NCI-H2081 (cell line): ENCODE data around the gene PDPK1.
"Not testable (repeated sequence)": the region's sequence is repeated elsewhere in the genome, so short reads cannot be mapped to it uniquely, and the experiment has no call there.

Source experiments
- DNase-seq, 2 experiments: peaks; one replicate each; lab custom pipeline; 2025; lab: John Stamatoyannopoulos, UW

The PDPK1 gene

DNA sequence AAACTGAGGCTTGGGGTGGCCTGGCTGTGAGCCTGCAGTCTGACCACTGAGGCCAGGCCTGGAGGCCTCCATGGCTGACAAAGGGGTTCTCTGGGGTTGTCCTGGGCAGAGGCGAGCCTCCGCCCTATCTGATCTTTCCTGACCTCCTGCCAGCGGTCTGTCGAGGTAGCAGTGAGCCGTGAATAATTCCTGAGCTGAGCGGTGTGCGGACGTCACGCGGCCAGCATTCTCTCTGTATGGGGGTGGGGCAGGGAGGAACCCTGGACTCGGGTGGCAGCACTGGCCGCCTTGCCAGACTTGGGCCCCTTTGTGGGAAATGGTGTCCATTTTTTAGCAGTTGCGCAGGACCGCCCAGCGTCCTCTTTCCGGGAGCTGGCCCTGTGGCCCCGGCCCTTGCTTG lies 74.1 kb downstream of the PDPK1 start:
- not testable (repeated sequence) for DNase-seq

DNA sequence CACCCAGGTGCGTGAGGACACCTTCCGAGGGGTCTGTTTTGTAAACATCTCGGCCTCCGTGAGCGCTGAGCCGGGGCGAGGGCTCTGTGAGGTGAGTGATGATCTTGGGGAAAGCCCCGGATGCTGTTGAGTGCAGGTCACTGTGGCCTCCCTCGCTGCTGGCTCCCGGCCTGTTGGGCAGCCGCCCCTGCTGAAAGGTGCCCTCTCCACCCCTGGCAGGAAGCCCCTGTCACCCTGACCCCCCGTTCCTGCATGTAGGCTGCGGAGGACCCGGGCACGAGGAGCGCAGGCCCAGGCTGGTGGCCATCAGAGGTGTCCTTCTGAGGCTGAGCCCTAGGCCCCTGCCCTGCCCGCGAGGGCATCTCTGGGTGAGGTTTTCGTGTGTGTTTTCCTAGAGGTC lies 75.4 kb downstream of the PDPK1 start:
- not testable (repeated sequence) for DNase-seq

GRCh38 chr16:2614761-2615191 lies 77.0 kb downstream of the PDPK1 start:
- DNase-seq = no peak

GRCh38 chr16:2618964-2619363 lies 81.1 kb downstream of the PDPK1 start:
- not testable (repeated sequence) for DNase-seq

DNA sequence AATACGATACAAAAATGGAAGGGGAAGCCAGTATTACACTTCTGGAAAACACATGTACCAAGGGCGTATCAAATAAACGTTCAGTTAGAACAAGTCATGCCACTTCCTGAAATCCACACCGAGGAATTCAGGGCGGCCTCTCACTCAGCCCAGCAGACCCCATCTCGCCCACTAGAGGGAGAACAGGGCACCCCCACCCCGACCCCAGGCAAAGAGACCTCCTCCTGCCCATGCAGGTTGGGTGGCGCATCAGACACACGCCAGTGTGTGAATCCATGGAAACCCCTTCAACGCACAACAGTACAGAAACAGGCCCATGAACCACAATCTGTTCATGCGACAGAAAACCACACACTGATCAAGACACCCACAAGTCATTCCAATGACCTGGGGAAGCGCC lies 81.8 kb downstream of the PDPK1 start:
- not testable (repeated sequence) for DNase-seq

DNA sequence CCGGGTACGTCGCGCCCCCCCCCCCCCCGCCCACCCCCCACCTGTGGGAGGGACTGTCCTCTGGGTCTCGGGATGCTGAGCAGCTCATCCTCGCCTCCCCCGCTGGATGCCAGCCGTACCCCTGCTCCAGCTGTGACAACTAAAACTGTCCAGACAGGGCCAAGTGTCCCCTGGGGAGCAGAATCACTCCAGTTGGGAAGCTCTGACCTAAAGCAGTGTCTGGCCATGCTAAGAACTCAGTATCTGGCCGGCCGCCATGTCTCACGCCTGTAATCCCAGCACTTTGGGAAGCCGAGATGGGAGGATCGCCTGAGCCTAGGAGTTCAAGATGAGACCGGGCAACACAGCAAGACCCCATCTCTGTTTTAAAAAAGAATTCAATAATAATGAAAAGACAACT lies 83.0 kb downstream of the PDPK1 start:
- DNase-seq = not testable (repeated sequence)

DNA sequence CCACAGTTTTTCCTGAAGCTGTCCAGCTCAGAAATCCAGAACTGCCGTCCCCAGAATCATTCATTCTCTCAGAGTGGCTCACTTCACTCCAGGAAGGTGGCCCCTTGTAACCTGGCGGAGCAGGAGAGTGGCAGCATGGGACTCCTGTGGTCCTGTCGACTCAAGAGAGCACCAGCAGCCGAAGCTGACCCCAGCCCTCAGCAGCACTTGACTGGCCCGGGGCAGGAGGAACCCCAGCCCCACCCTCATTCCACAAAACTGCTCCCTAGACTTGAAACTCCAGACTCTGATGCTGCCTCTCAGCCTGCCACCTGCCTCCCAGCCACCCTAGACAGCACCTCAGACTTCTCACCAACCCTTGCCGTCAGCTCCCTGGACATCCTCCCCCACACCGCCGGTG lies 83.6 kb downstream of the PDPK1 start:
- DNase-seq = not testable (repeated sequence)

- not testable (repeated sequence) for DNase-seq
Observed at GRCh38 chr16:2627075-2627474, 89.3 kb downstream of the PDPK1 start.

DNA sequence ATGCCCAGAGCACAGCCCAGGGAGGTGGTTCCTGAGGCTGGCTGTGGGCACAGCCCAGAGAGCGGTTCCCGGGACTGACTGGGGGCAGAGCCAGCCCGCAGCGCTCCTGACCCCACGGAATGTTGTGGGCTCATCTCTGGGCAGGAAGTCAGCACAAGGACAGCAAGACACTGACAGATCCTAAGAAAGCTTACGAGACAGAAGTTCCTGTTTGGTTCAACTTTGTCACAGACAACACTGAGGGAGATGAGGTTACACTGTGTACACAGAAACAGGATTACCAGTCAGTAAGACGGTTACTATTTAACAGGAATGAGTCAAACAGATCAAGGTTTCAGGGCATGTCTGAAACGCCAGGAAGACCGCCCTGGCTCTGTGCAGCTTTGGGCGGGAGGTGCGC lies 93.4 kb downstream of the PDPK1 start:
- DNase-seq = not testable (repeated sequence)

DNA sequence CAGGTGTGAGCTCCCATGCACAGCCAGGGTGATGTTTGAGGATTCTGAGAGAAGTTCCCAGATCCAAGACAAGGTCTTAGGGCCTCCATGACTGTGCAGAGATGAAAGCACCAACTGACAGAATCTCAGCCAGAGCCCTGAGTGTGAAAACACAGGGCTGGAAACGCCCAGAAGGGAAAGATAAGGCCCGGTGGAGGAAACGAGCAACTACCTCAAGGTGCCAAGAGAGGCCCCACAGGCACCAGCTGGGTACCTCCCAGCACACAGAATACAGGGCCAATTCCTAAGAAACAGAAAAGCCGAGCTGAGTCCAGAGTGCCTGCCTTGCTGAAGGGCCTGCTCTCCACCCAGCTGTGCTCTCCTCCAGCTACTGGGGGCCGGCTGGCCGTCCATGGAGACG lies 94.5 kb downstream of the PDPK1 start:
- DNase-seq = not testable (repeated sequence)

- not testable (repeated sequence) for DNase-seq
Observed at GRCh38 chr16:2639071-2639721, 101.4 kb downstream of the PDPK1 start.

DNA sequence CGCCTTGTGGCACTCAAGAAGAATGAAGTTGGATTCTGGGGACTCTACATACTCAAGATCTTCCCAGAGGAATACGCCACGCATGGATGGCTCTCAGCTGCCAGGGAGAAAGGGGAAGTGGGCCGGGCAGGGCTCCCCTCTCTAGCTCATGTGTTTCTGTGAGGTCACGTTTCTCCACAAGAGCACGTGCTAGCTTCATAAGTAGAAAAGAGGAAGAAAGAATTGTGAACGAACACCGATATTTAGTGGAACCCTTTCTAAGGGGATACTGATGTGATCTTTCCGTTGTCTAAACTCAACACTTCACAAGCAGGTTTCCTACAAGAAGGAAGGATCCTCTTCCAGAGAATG lies 101.9 kb downstream of the PDPK1 start:
- not testable (repeated sequence) for DNase-seq

GRCh38 chr16:2642561-2642960 lies 104.7 kb downstream of the PDPK1 start:
- not testable (repeated sequence) for DNase-seq

- not testable (repeated sequence) for DNase-seq
Observed at GRCh38 chr16:2644754-2645453, 107.1 kb downstream of the PDPK1 start.

DNA sequence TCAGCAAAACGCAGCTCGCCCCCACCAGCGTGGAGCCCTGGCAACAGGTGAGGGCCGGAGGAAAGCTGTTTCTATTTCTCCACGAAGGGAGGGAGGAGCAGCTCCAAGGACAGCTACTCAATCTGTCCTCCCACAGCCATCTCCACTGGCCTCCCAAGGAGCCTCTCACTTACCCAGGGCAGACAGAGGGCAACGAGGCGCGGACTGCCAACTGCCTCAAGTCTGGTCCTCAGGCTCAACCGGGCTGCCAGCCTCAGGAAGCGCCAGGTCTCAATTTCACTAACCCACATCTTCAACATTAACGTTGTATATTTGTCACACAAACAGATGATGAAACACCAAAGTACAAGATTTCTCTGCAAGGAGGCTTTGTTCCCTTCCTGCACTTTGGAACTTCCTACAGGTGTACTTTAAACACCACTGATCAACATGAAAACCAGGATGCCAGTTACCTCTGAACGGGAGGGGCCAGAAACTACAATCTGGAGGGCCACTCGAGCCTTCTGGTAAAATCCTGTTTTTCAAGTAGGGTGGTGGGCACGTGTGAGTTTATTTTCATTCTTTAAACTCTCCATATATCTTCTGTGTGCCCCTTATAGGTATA lies 113.5 kb downstream of the PDPK1 start:
- DNase-seq = not testable (repeated sequence)
